MCF 10A (cell line): ENCODE measurements around the gene RANBP3L. TPM values are rescaled to one million over a fixed set of nuclear protein-coding genes. Genes with fewer than 3 reads are reported as not detected.

Experiments
- BruUV-seq: library from RNA; stranded (reverse); fragments of 400-500 nt; replicated peaks from 2 replicates; lab custom pipeline; 2021; lab: Mats Ljungman, UMichigan
- CTCF ChIA-PET: fragments of 300-600 bp; sonication (Branson Sonifier 250); formaldehyde crosslinking; extraction: SDS; loops from one replicate; lab custom pipeline; 2021; ENCODE audit warnings: antibody characterized with exemption, inconsistent platforms; lab: Yijun Ruan, JAX
- POLR2A ChIA-PET: fragments of 300-600, 350-650 bp; sonication (Branson Sonifier 250); formaldehyde crosslinking; extraction: SDS; loops from one replicate; lab custom pipeline; 2020; ENCODE audit warnings: antibody characterized with exemption, inconsistent platforms; lab: Yijun Ruan, JAX
- DNase-seq: peaks from one replicate; pipeline ENCODE4 v3.0.0-alpha.2; 2018; ENCODE audit not compliant: unreplicated experiment
- H3K27ac Mint-ChIP-seq: one replicate; pipeline ENCODE4 v1.8.0; 2022; ENCODE audit warnings: mild to moderate bottlenecking, low read depth, mixed read lengths; ENCODE audit not compliant: unreplicated experiment
- H3K27me3 Mint-ChIP-seq: one replicate; pipeline ENCODE4 v1.8.0; 2022; ENCODE audit warnings: mixed read lengths; ENCODE audit not compliant: insufficient read depth, unreplicated experiment
- H3K36me3 Mint-ChIP-seq: one replicate; pipeline ENCODE4 v1.8.0; 2022; ENCODE audit warnings: mild to moderate bottlenecking, moderate library complexity, mixed read lengths; ENCODE audit not compliant: insufficient read depth, unreplicated experiment
- H3K4me1 Mint-ChIP-seq: one replicate; pipeline ENCODE4 v1.8.0; 2022; ENCODE audit warnings: mixed read lengths; ENCODE audit not compliant: insufficient read depth, unreplicated experiment
- H3K4me3 Mint-ChIP-seq: one replicate; pipeline ENCODE4 v1.8.0; 2022; ENCODE audit warnings: mild to moderate bottlenecking, moderate library complexity, mixed read lengths; ENCODE audit not compliant: unreplicated experiment
- H3K9me3 Mint-ChIP-seq: one replicate; pipeline ENCODE4 v1.8.0; 2022; ENCODE audit warnings: mixed read lengths; ENCODE audit not compliant: unreplicated experiment
- CTCF ChIP-seq: fragments of 200-600 bp; IDR thresholded peaks from one replicate; pipeline ENCODE4 v1.8.0; 2022; ENCODE audit warnings: antibody characterized with exemption, mild to moderate bottlenecking; ENCODE audit not compliant: unreplicated experiment
- intact Hi-C: fragments of 100-400 bp; cut with micrococcal nuclease; formaldehyde crosslinking; loops from 2 replicates; pipeline ENCODE4 v1.14.1; 2022
- total RNA-seq: library from RNA; stranded (reverse); gene quantifications from 2 replicates; pipeline ENCODE4 v1.2.3, GENCODE V29; 2022

The RANBP3L gene
- total RNA-seq, 1 experiment from 2014 or later = not detected

DNA sequence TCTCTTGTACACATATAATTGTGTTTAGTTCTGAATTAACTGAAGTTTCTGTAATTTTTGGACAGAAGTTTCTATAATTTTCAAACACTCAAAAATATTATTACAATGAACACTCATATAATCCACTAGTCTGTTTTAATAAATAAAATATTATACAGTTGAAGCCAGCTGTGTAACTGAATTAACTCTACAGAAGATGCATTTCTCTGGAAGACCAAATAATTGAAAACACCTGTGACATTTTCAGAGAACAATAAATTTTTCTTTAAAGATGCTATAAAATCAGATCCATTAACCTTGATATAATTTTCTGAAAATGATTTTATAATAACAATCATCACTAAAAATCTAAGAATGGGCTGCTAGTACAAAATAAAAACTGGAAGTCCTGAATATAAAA, 74.7 kb downstream of the RANBP3L start:
- ChIA-PET POLR2A (interaction anchor here (2.3 kb wide), 1 partner anchor 14 kb away, joined by 8 read pairs; the partner anchor contains the start of gene NADK2), CTCF (interaction anchor here (1.1 to 1.2 kb wide), 2 partner anchors 11 to 512 kb away, joined by 3 to 4 read pairs; no protein-coding TSS in a partner anchor)
- Mint-ChIP-seq H3K27me3 (no peaks in the 10 kb centered on the region), H3K4me3 (no peak overlapping the region), H3K27ac (no peak overlapping the region), H3K9me3 (no peaks in the 10 kb centered on the region), H3K4me1 (peaks cover 14% of the 10 kb centered on the region), H3K36me3 (no peaks in the 10 kb centered on the region)
- intact Hi-C loops = no loop called here
- DNase-seq = no peak
- TF ChIP-seq CTCF = no peak
- no TSS peak for BruUV-seq

GRCh38 chr5:36222620-36223019, 79.1 kb downstream of the RANBP3L start:
- DNase-seq = no peak
- ChIA-PET CTCF (interaction anchor here (0.6 to 1.1 kb wide), 4 partner anchors 19 to 109 kb away, joined by 3 to 7 read pairs (median 3); partner anchors contain the start of gene NADK2), POLR2A (no interaction called here)
- H3K9me3 Mint-ChIP-seq = no peaks in the 10 kb centered on the region
- peaks cover 24% of the 10 kb centered on the region for H3K36me3 Mint-ChIP-seq
- H3K27ac Mint-ChIP-seq = no peak overlapping the region
- intact Hi-C loops = no loop called here
- BruUV-seq = no TSS peak
- no peak overlapping the region for H3K4me3 Mint-ChIP-seq
- H3K4me1 Mint-ChIP-seq = no peaks in the 10 kb centered on the region
- H3K27me3 Mint-ChIP-seq = no peaks in the 10 kb centered on the region
- no peak for TF ChIP-seq CTCF

- ChIA-PET CTCF (interaction anchor here (0.7 to 1.4 kb wide), 2 partner anchors 12 to 310 kb away, joined by 3 read pairs; no protein-coding TSS in a partner anchor), POLR2A (interaction anchor here (1.4 to 4.3 kb wide), 3 partner anchors 19 to 38 kb away, joined by 4 to 17 read pairs (median 11); partner anchors contain the start of gene NADK2)
- Mint-ChIP-seq H3K27me3 (no peaks in the 10 kb centered on the region), H3K4me1 (no peaks in the 10 kb centered on the region), H3K4me3 (no peak overlapping the region), H3K36me3 (peaks cover 56% of the 10 kb centered on the region), H3K9me3 (no peaks in the 10 kb centered on the region), H3K27ac (no peak overlapping the region)
- no peak for DNase-seq
- no TSS peak for BruUV-seq
- no peak for TF ChIP-seq CTCF
- intact Hi-C loops = no loop called here
These were observed 83.7 kb downstream of the RANBP3L start for GRCh38 chr5:36217988-36218387.

- H3K4me1 Mint-ChIP-seq = no peaks in the 10 kb centered on the region
- H3K9me3 Mint-ChIP-seq = no peaks in the 10 kb centered on the region
- H3K27me3 Mint-ChIP-seq = no peaks in the 10 kb centered on the region
- BruUV-seq = no TSS peak
- H3K4me3 Mint-ChIP-seq = no peak overlapping the region
- H3K36me3 Mint-ChIP-seq = peaks cover 60% of the 10 kb centered on the region
- H3K27ac Mint-ChIP-seq = no peak overlapping the region
- POLR2A ChIA-PET = interaction anchor here (1.4 to 4.3 kb wide), 3 partner anchors 20 to 37 kb away, joined by 4 to 17 read pairs (median 11); partner anchors contain the start of gene NADK2
- CTCF ChIA-PET = interaction anchor here (0.7 to 1.4 kb wide), 3 partner anchors 12 to 310 kb away, joined by 3 to 4 read pairs (median 3); no protein-coding TSS in a partner anchor
- intact Hi-C loops = no loop called here
- no peak for TF ChIP-seq CTCF
- no peak for DNase-seq
These were observed 84.1 kb downstream of the RANBP3L start for GRCh38 chr5:36217567-36217966.
